ENCODE measurements around the gene NOP53.

DNA sequence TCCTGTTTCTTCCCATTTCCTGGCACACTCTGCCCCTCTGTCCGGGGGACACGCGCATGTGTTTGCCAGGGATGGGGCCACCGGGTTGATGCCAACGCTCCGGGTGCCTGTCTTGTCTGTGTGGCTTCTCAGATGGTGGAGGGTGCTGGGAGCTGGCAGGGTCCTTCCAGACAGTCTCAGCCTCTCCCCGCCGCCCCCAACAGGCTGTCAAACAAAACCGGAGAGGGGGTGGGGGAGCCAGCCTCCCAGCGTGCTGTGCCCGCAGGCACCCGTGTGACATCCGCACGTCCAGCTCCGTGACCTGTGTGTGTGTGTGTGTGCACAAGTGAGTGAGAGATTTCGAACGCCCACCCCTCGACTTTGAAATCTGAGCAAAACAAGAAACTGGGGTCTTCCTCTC lies 42.7 kb upstream of the NOP53 start:
- TF ChIP-seq CREB1 (CRISPR knock-in tag; IDR thresholded peaks at IDR 0.05) (no peak), CTCF (IDR thresholded peaks at IDR 0.05) (no peak), FOXK1 (CRISPR knock-in tag; IDR thresholded peaks at IDR 0.05) (no peak), ETV6 (CRISPR knock-in tag; IDR thresholded peaks at IDR 0.05) (no peak)

Data from WTC11 (cell line).